Colon (tissue), 2 donors: ENCODE data around the gene MAGEA10.
"Not testable (repeated sequence)": the region's sequence is repeated elsewhere in the genome, so short reads cannot be mapped to it uniquely, and the experiment has no call there.

ENCODE experiments used
- FAIRE-seq: peaks from 2 replicates; lab custom pipeline; 2012; peaks lifted over from hg19 to GRCh38; lab: Jason Lieb, UNC
- donor health status: control.
- donor health status: control.

The MAGEA10 gene

GRCh38 chrX:152138388-152138784 is at the start of gene MAGEA10:
Gene MAGEA10, minus strand, starts transcription at chrX:152138577. Its CDS starts 2,957 bp downstream, at chrX:152135620.
- no peak for FAIRE-seq

GRCh38 chrX:152177497-152178269 is 39.3 kb upstream of the MAGEA10 start:
- FAIRE-seq, result no peak

GRCh38 chrX:152177052-152177451 is 38.7 kb upstream of the MAGEA10 start:
- no peak for FAIRE-seq

GRCh38 chrX:152175892-152176291 is 37.5 kb upstream of the MAGEA10 start:
- FAIRE-seq, result not testable (repeated sequence)

GRCh38 chrX:152173923-152174322 is 35.5 kb upstream of the MAGEA10 start:
- not testable (repeated sequence) for FAIRE-seq

GRCh38 chrX:152170621-152171020 is 32.2 kb upstream of the MAGEA10 start:
- FAIRE-seq, result no peak

GRCh38 chrX:152165033-152165743 is 26.8 kb upstream of the MAGEA10 start:
- FAIRE-seq, result no peak

GRCh38 chrX:152157042-152157441 is 18.7 kb upstream of the MAGEA10 start:
- FAIRE-seq, result no peak

- FAIRE-seq, result no peak
Measured at GRCh38 chrX:152155766-152156310, 17.5 kb upstream of the MAGEA10 start.

GRCh38 chrX:152154050-152154449 is 15.7 kb upstream of the MAGEA10 start:
- FAIRE-seq, result no peak

GRCh38 chrX:152151256-152151655 is 12.9 kb upstream of the MAGEA10 start:
- FAIRE-seq, result no peak

- no peak for FAIRE-seq
Measured at GRCh38 chrX:152149648-152150047, 11.3 kb upstream of the MAGEA10 start.

GRCh38 chrX:152139589-152139988 is 1.2 kb upstream of the MAGEA10 start:
- no peak for FAIRE-seq

- no peak for FAIRE-seq
Measured at GRCh38 chrX:152137771-152138387, 498 bp downstream of the MAGEA10 start.

GRCh38 chrX:152136312-152136711 is 2.1 kb downstream of the MAGEA10 start:
- FAIRE-seq, result no peak

GRCh38 chrX:152131525-152131924 is 6.9 kb downstream of the MAGEA10 start:
- FAIRE-seq, result no peak

GRCh38 chrX:152129069-152129844 is 9.1 kb downstream of the MAGEA10 start:
- not testable (repeated sequence) for FAIRE-seq

GRCh38 chrX:152117305-152117704 is 21.1 kb downstream of the MAGEA10 start:
- no peak for FAIRE-seq

- no peak for FAIRE-seq
Measured at GRCh38 chrX:152108527-152108926, 29.9 kb downstream of the MAGEA10 start.

- no peak for FAIRE-seq
Measured at GRCh38 chrX:152103866-152104265, 34.5 kb downstream of the MAGEA10 start.

GRCh38 chrX:152086141-152086540 is 52.2 kb downstream of the MAGEA10 start:
- no peak for FAIRE-seq
